GM12891 (cell line): ENCODE data around the gene UTP4.

ENCODE experiments used
- PAX5 ChIP-seq: IDR thresholded peaks from 2 replicates; pipeline ENCODE4 v1.6.1; 2011; ENCODE audit warnings: low read length, moderate library complexity, mild to moderate bottlenecking; ENCODE audit not compliant: insufficient read depth, severe bottlenecking
- POLR2A ChIP-seq: IDR thresholded peaks from 2 replicates; pipeline ENCODE4 v1.6.1; 2011; ENCODE audit warnings: low read depth, low read length, control low read depth
- POLR2AphosphoS5 ChIP-seq: IDR thresholded peaks from 2 replicates; pipeline ENCODE4 v1.6.1; 2011; ENCODE audit warnings: low read depth, low read length, control low read depth
- POU2F2 ChIP-seq: IDR thresholded peaks from 2 replicates; pipeline ENCODE4 v1.6.1; 2011; ENCODE audit warnings: low read depth, mild to moderate bottlenecking, control low read depth, low read length, moderate library complexity
- SPI1 ChIP-seq: IDR thresholded peaks from 2 replicates; pipeline ENCODE4 v1.6.1; 2011; ENCODE audit warnings: low read depth, low read length, control low read depth
- TAF1 ChIP-seq: IDR thresholded peaks from 2 replicates; pipeline ENCODE4 v1.6.1; 2011; ENCODE audit warnings: low read depth, low read length, control low read depth

DNA sequence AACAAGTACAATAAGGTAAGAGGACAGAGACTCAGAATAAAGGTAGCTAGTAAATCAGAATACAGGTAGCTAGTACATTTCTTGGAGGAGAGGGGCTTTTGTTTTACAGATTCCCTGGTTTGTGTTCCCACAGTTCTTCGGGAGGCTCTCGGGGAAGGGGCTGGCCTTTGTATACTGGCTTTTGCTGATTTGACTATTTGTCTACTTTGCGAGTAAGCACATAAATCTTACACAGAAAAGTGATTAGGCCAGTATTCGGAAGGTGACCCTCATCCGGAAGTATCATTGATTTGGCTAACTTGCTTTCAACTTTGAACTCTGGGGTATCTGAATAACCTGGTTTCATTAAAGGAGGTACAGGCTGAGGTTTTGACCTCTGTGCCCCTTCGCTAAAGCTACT, 33.1 kb downstream of the UTP4 start:
- TF ChIP-seq TAF1 (no peak), POLR2AphosphoS5 (no peak), POLR2A (no peak), PAX5 (no peak), POU2F2 (no peak), SPI1 (no peak)
